ENCODE data around the gene PLXNC1.

The PLXNC1 gene

GRCh38 chr12:94229902-94230301, 81.5 kb downstream of the PLXNC1 start:
- TF ChIP-seq CTCF (IDR thresholded peaks at IDR 0.05; ENCODE audit: insufficient read depth, low read length) (no peak), SPI1 (IDR thresholded peaks at IDR 0.05; ENCODE audit: borderline replicate concordance, low read depth) (no peak), GABPA (IDR thresholded peaks at IDR 0.05; ENCODE audit: low read depth) (no peak), POLR2AphosphoS5 (IDR thresholded peaks at IDR 0.05; ENCODE audit: low read depth) (no peak), REST (IDR thresholded peaks at IDR 0.05; ENCODE audit: insufficient replicate concordance, low read depth) (no peak)
- H3K27me3 ChIP-seq (ENCODE audit: insufficient read depth, poor library complexity, severe bottlenecking), result no peaks in the 10 kb centered on the region
- DNase-seq (ENCODE audit: low read depth in 1 of 2, low spot score in 1 of 2), result no peak
- H3K27ac ChIP-seq (replicated peaks), result no peak overlapping the region
- H3K4me3 ChIP-seq (replicated peaks; ENCODE audit: insufficient read depth, low read length), result no peak overlapping the region

DNA sequence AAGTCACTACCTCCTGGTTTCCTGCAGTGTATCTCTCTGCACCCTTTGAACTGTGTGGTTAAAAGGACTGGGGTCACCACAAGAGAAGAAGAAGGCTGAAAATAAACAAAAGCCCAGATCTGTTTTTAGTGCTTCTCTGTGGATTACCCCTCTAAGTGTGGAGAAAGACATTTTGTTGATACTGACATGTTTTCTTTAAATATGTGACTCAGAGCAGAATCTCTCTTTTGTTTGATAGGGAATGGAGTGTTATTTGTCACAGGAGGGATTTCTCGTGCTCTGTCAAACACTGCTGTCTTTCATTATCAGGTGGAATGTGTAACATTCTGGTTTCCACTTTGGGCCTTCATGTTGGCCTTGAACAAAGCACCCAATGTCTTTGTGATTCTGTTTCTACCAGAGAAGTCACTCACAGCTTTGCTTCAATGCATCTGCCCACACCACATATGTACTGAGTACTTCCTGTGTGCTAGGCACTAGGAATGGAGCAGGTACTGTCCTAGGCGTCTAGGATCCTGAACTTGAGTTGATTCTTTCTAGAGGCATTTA, 82.1 kb downstream of the PLXNC1 start:
- Histone ChIP-seq H3K4me3 (replicated peaks; ENCODE audit: insufficient read depth, low read length) (no peak overlapping the region), H3K27ac (replicated peaks) (no peak overlapping the region), H3K27me3 (ENCODE audit: insufficient read depth, poor library complexity, severe bottlenecking) (no peaks in the 10 kb centered on the region)
- TF ChIP-seq GABPA (IDR thresholded peaks at IDR 0.05; ENCODE audit: low read depth) (no peak), REST (IDR thresholded peaks at IDR 0.05; ENCODE audit: insufficient replicate concordance, low read depth) (no peak), CTCF (IDR thresholded peaks at IDR 0.05; ENCODE audit: insufficient read depth, low read length) (no peak), POLR2AphosphoS5 (IDR thresholded peaks at IDR 0.05; ENCODE audit: low read depth) (no peak), SPI1 (IDR thresholded peaks at IDR 0.05; ENCODE audit: borderline replicate concordance, low read depth) (no peak)
- no peak for DNase-seq (ENCODE audit: low read depth in 1 of 2, low spot score in 1 of 2)

- H3K27ac ChIP-seq (replicated peaks), result no peak overlapping the region
- no peak overlapping the region for H3K4me3 ChIP-seq (replicated peaks; ENCODE audit: insufficient read depth, low read length)
- TF ChIP-seq CTCF (IDR thresholded peaks at IDR 0.05; ENCODE audit: insufficient read depth, low read length), result no peak
- TF ChIP-seq REST (IDR thresholded peaks at IDR 0.05; ENCODE audit: insufficient replicate concordance, low read depth), result no peak
- peak in 1 of 2 experiments; percentile 19 for DNase-seq (ENCODE audit: low read depth in 1 of 2, low spot score in 1 of 2)
- H3K27me3 ChIP-seq (ENCODE audit: insufficient read depth, poor library complexity, severe bottlenecking), result no peaks in the 10 kb centered on the region
These were observed 83.3 kb downstream of the PLXNC1 start for GRCh38 chr12:94231709-94232108.

Data from HL-60 (cell line).